Activated CD4-positive, alpha-beta memory T cell treated with anti-CD3 and anti-CD28 coated beads for 36 hours (primary cell): Measurements from ENCODE around the gene RGL3. TPM values are rescaled to one million over a fixed set of nuclear protein-coding genes. Genes with fewer than 3 reads are reported as not detected.

ENCODE experiments used
- CTCF ChIA-PET: fragments of 350-600 bp; sonication (Branson Sonifier 250); formaldehyde crosslinking; loops from one replicate; lab custom pipeline; 2021; ENCODE audit warnings: antibody characterized with exemption, inconsistent platforms; lab: Charles Lee
- POLR2A ChIA-PET: fragments of 350-600 bp; sonication (Branson Sonifier 250); formaldehyde crosslinking; loops from one replicate; lab custom pipeline; 2021; ENCODE audit warnings: antibody characterized with exemption; lab: Charles Lee
- DNase-seq: peaks from one replicate; pipeline ENCODE4 v3.0.0-alpha.2; 2020
- H3K27ac Mint-ChIP-seq: one replicate; pipeline ENCODE4 v1.8.0; 2021; ENCODE audit warnings: mixed read lengths
- H3K27me3 Mint-ChIP-seq: one replicate; pipeline ENCODE4 v1.8.0; 2021; ENCODE audit warnings: mixed read lengths
- H3K36me3 Mint-ChIP-seq: one replicate; pipeline ENCODE4 v1.8.0; 2021; ENCODE audit warnings: mixed read lengths
- H3K4me1 Mint-ChIP-seq: one replicate; pipeline ENCODE4 v1.8.0; 2021; ENCODE audit warnings: low read depth, mixed read lengths
- H3K4me3 Mint-ChIP-seq: one replicate; pipeline ENCODE4 v1.8.0; 2021; ENCODE audit warnings: mild to moderate bottlenecking, mixed read lengths
- H3K9me3 Mint-ChIP-seq: one replicate; pipeline ENCODE4 v1.8.0; 2021; ENCODE audit warnings: mixed read lengths
- intact Hi-C: fragments of 100-400 bp; cut with micrococcal nuclease; formaldehyde crosslinking; loops from one replicate; pipeline ENCODE4 v1.15.1; 2023
- total RNA-seq, 2 experiments: library from RNA; stranded (reverse); gene quantifications; one replicate each; pipeline ENCODE4 v1.2.3, GENCODE V29; 2021

The RGL3 gene
- total RNA-seq, 2 experiments from 2014 or later: not detected

- H3K27ac Mint-ChIP-seq: no peak overlapping the region
- H3K4me3 Mint-ChIP-seq: no peak overlapping the region
- intact Hi-C loops: no loop called here
- no peaks in the 10 kb centered on the region for H3K9me3 Mint-ChIP-seq
- no peaks in the 10 kb centered on the region for H3K36me3 Mint-ChIP-seq
- peaks cover 28% of the 10 kb centered on the region for H3K4me1 Mint-ChIP-seq
- ChIA-PET POLR2A (no interaction called here), CTCF (no interaction called here)
- no peak for DNase-seq
- H3K27me3 Mint-ChIP-seq: peaks cover 30% of the 10 kb centered on the region
Measured at GRCh38 chr19:11425719-11426457, 6.8 kb upstream of the RGL3 start.

- intact Hi-C loops: no loop called here
- Mint-ChIP-seq H3K4me1 (peaks cover 38% of the 10 kb centered on the region), H3K36me3 (no peaks in the 10 kb centered on the region), H3K27me3 (peaks cover 39% of the 10 kb centered on the region), H3K4me3 (no peak overlapping the region), H3K27ac (no peak overlapping the region), H3K9me3 (no peaks in the 10 kb centered on the region)
- CTCF ChIA-PET: interaction anchor here (1.0 to 3.1 kb wide), 4 partner anchors 11 to 59 kb away, joined by 4 to 20 read pairs (median 7); partner anchors contain the start of genes ODAD3 and PRKCSH
- POLR2A ChIA-PET: no interaction called here
- no peak for DNase-seq
Measured at GRCh38 chr19:11423791-11424181, 4.7 kb upstream of the RGL3 start.

- Mint-ChIP-seq H3K27me3 (peaks cover 43% of the 10 kb centered on the region), H3K36me3 (no peaks in the 10 kb centered on the region), H3K9me3 (no peaks in the 10 kb centered on the region), H3K4me1 (peaks cover 39% of the 10 kb centered on the region), H3K27ac (no peak overlapping the region), H3K4me3 (peak overlapping the region; percentile 7)
- POLR2A ChIA-PET: interaction anchor here (1.0 kb wide), 1 partner anchor 48 kb away, joined by 4 read pairs; no protein-coding TSS in a partner anchor
- CTCF ChIA-PET: interaction anchor here (1.0 to 3.1 kb wide), 7 partner anchors 12 to 59 kb away, joined by 3 to 20 read pairs (median 5); partner anchors contain the start of genes EPOR, ODAD3 and PRKCSH
- intact Hi-C loops: no loop called here
- no peak for DNase-seq
Measured at GRCh38 chr19:11423164-11423790, 4.2 kb upstream of the RGL3 start.

GRCh38 chr19:11422163-11423065, 3.3 kb upstream of the RGL3 start:
- H3K4me3 Mint-ChIP-seq: peak overlapping the region; percentile 62
- H3K9me3 Mint-ChIP-seq: no peaks in the 10 kb centered on the region
- no peak overlapping the region for H3K27ac Mint-ChIP-seq
- CTCF ChIA-PET: interaction anchor here (1.0 to 3.1 kb wide), 7 partner anchors 8 to 60 kb away, joined by 3 to 20 read pairs (median 5); partner anchors contain the start of genes EPOR, ODAD3 and PRKCSH
- POLR2A ChIA-PET: interaction anchor here (1.0 kb wide), 1 partner anchor 47 kb away, joined by 4 read pairs; no protein-coding TSS in a partner anchor
- peaks cover 39% of the 10 kb centered on the region for H3K4me1 Mint-ChIP-seq
- no peaks in the 10 kb centered on the region for H3K36me3 Mint-ChIP-seq
- peaks cover 46% of the 10 kb centered on the region for H3K27me3 Mint-ChIP-seq
- intact Hi-C loops: loop anchor here (1.0 kb wide), 1 partner anchor 13 kb away; the partner anchor contains the start of genes ODAD3 and PRKCSH
- peak; percentile 87 for DNase-seq

GRCh38 chr19:11421371-11422098, 2.4 kb upstream of the RGL3 start:
- ChIA-PET POLR2A (interaction anchor here (1.0 kb wide), 1 partner anchor 75 kb away, joined by 3 read pairs; the partner anchor contains the start of genes CCDC159 and TMEM205), CTCF (interaction anchor here (1.0 to 3.1 kb wide), 7 partner anchors 9 to 61 kb away, joined by 3 to 20 read pairs (median 5); partner anchors contain the start of genes EPOR, ODAD3 and PRKCSH)
- Mint-ChIP-seq H3K4me1 (peaks cover 39% of the 10 kb centered on the region), H3K27me3 (peaks cover 47% of the 10 kb centered on the region), H3K9me3 (no peaks in the 10 kb centered on the region), H3K4me3 (peak overlapping the region; percentile 62), H3K27ac (no peak overlapping the region), H3K36me3 (no peaks in the 10 kb centered on the region)
- peak; percentile 67 for DNase-seq
- intact Hi-C loops: loop anchor here (1.0 kb wide), 1 partner anchor 14 kb away; the partner anchor contains the start of genes ODAD3 and PRKCSH

GRCh38 chr19:11420429-11421370, 1.6 kb upstream of the RGL3 start:
- Mint-ChIP-seq H3K4me3 (peak overlapping the region; percentile 62), H3K9me3 (no peaks in the 10 kb centered on the region), H3K4me1 (peaks cover 39% of the 10 kb centered on the region), H3K27ac (no peak overlapping the region), H3K36me3 (no peaks in the 10 kb centered on the region), H3K27me3 (peaks cover 48% of the 10 kb centered on the region)
- ChIA-PET CTCF (interaction anchor here (0.5 to 3.1 kb wide), 6 partner anchors 14 to 62 kb away, joined by 3 to 20 read pairs (median 6); partner anchors contain the start of genes ODAD3 and PRKCSH), POLR2A (interaction anchor here (1.0 to 1.2 kb wide), 3 partner anchors 46 to 74 kb away, joined by 3 read pairs; partner anchors contain the start of genes CCDC159, SWSAP1 and TMEM205)
- no peak for DNase-seq
- intact Hi-C loops: no loop called here

- Mint-ChIP-seq H3K36me3 (no peaks in the 10 kb centered on the region), H3K4me3 (no peak overlapping the region), H3K9me3 (no peaks in the 10 kb centered on the region), H3K27ac (no peak overlapping the region), H3K4me1 (peaks cover 30% of the 10 kb centered on the region), H3K27me3 (peaks cover 38% of the 10 kb centered on the region)
- intact Hi-C loops: no loop called here
- ChIA-PET POLR2A (no interaction called here), CTCF (no interaction called here)
- no peak for DNase-seq
Measured at GRCh38 chr19:11418094-11418548, 993 bp downstream of the RGL3 start.

GRCh38 chr19:11416346-11417052, 2.6 kb downstream of the RGL3 start:
- H3K4me1 Mint-ChIP-seq: peaks cover 17% of the 10 kb centered on the region
- no peak overlapping the region for H3K4me3 Mint-ChIP-seq
- H3K27ac Mint-ChIP-seq: no peak overlapping the region
- H3K9me3 Mint-ChIP-seq: no peaks in the 10 kb centered on the region
- ChIA-PET POLR2A (interaction anchor here (0.7 kb wide), 1 partner anchor 10 kb away, joined by 3 read pairs; no protein-coding TSS in a partner anchor), CTCF (interaction anchor here (1.0 kb wide), 1 partner anchor 35 kb away, joined by 3 read pairs; no protein-coding TSS in a partner anchor)
- H3K27me3 Mint-ChIP-seq: peaks cover 26% of the 10 kb centered on the region
- no peaks in the 10 kb centered on the region for H3K36me3 Mint-ChIP-seq
- DNase-seq: no peak
- intact Hi-C loops: no loop called here

- Mint-ChIP-seq H3K4me1 (peaks cover 5% of the 10 kb centered on the region), H3K4me3 (no peak overlapping the region), H3K9me3 (no peaks in the 10 kb centered on the region), H3K27ac (no peak overlapping the region), H3K36me3 (no peaks in the 10 kb centered on the region), H3K27me3 (peaks cover 19% of the 10 kb centered on the region)
- ChIA-PET CTCF (no interaction called here), POLR2A (no interaction called here)
- intact Hi-C loops: no loop called here
- DNase-seq: no peak
Measured at GRCh38 chr19:11414544-11414943, 4.6 kb downstream of the RGL3 start.
